ENCODE results near the gene ANKRD53. TPM values are rescaled to one million over a fixed set of nuclear protein-coding genes. Genes with fewer than 3 reads are reported as not detected.

The ANKRD53 gene
- total and polyA plus RNA-seq, 2 donors (not counting 3 experiments of a cell fraction or from before 2014, with no cell fraction given) = 1.3 to 1.4 TPM

- Histone ChIP-seq H3K36me3 (ENCODE audit: control insufficient read depth in 2 of 2, extremely low read depth in 1 of 2, insufficient read depth in 2 of 2, low read length in 2 of 2) (no peaks in the 10 kb centered on the region), H3K4me2 (ENCODE audit: insufficient read depth, low read length) (no peak overlapping the region), H3K4me1 (ENCODE audit: control insufficient read depth, extremely low read depth, insufficient read depth, low read length) (no peaks in the 10 kb centered on the region), H3K4me3 (replicated peaks in 1 of 3; ENCODE audit: insufficient read depth in 1 of 3, low read depth in 1 of 3, low read length in 3 of 3) (no peak overlapping the region), H4K20me1 (replicated peaks; ENCODE audit: control insufficient read depth, extremely low read depth, insufficient read depth, low read length) (no peaks in the 10 kb centered on the region), H3K79me2 (ENCODE audit: control insufficient read depth, insufficient read depth, low read length) (no peaks in the 10 kb centered on the region), H2AFZ (ENCODE audit: low read depth, low read length) (no peak overlapping the region), H3K9ac (replicated peaks; ENCODE audit: extremely low read depth, insufficient read depth, low read length) (no peak overlapping the region), H3K9me1 (replicated peaks; ENCODE audit: control insufficient read depth, extremely low read depth, insufficient read depth, low read length) (no peaks in the 10 kb centered on the region), H3K27me3 (ENCODE audit: control insufficient read depth in 2 of 2, insufficient read depth in 2 of 2, low read length in 2 of 2) (peaks cover 0 to 3% of the 10 kb centered on the region in 2 experiments), H3K27ac (ENCODE audit: insufficient read depth, low read depth, low read length) (no peak overlapping the region), H3K9me3 (replicated peaks; ENCODE audit: control insufficient read depth, insufficient read depth, low read length) (no peaks in the 10 kb centered on the region)
- no peak for DNase-seq (ENCODE audit: low read depth, low spot score)
- dilution Hi-C loops (cut with MboI; ENCODE audit: extremely low pct_ligation_motif_present, low sequenced_read_pairs) (no loop called here), intact Hi-C loops (cut with micrococcal nuclease) (no loop called here)
- BruUV-seq (replicated peaks) = no TSS peak
- no peak for TF ChIP-seq JUN (IDR thresholded peaks at IDR 0.05; ENCODE audit: borderline replicate concordance, insufficient read depth, insufficient read length, low read depth)
- TF ChIP-seq FOS (IDR thresholded peaks at IDR 0.05; ENCODE audit: borderline replicate concordance, insufficient read depth, low read length) = no peak
- TF ChIP-seq MAX (IDR thresholded peaks at IDR 0.05; ENCODE audit: insufficient read depth, insufficient read length) = no peak
- no peak for TF ChIP-seq EZH2 (IDR thresholded peaks at IDR 0.05; ENCODE audit: borderline replicate concordance, low read depth, low read length, severe bottlenecking)
- no peak for TF ChIP-seq POLR2AphosphoS5 (IDR thresholded peaks at IDR 0.05; ENCODE audit: insufficient read depth, low read depth, low read length)
- no peak for TF ChIP-seq CTCF (IDR thresholded peaks at IDR 0.05; ENCODE audit: extremely low read depth in 1 of 2, insufficient read depth in 1 of 2, low read depth in 1 of 2, low read length in 2 of 2)
- no peak for TF ChIP-seq GATA2 (IDR thresholded peaks at IDR 0.05; ENCODE audit: insufficient read depth, insufficient read length, low read depth, low read length)
- TF ChIP-seq POLR2A (IDR thresholded peaks at IDR 0.05; ENCODE audit: low read depth, low read length) = no peak
- CTCF ChIA-PET = interaction anchor here (0.8 to 4.8 kb wide), 3 partner anchors 8 to 151 kb away, joined by 3 to 29 read pairs (median 3); no protein-coding TSS in a partner anchor
- FAIRE-seq = no peak
- POLR2A ChIA-PET = interaction anchor here (1.0 kb wide), 1 partner anchor 8 kb away, joined by 3 read pairs; no protein-coding TSS in a partner anchor
Observed at GRCh38 chr2:70939839-70940580, 38.4 kb upstream of the ANKRD53 start.

All from endothelial cell of umbilical vein (primary cell).